ENCODE results near the gene DLEC1. TPM values are rescaled to one million over a fixed set of nuclear protein-coding genes. Genes with fewer than 3 reads are reported as not detected.
A peak's percentile ranks its signal among the peaks of the same experiment; 100 is the strongest.

Gene DLEC1
- total RNA-seq, 2 donors from 2014 or later: 3.9 to 6.0 TPM

GRCh38 chr3:38149708-38150107 is 110.7 kb downstream of the DLEC1 start:
- no peak for TF ChIP-seq CTCF (conservative IDR thresholded peaks at IDR 0.05)
- WGBS, 2 experiments (ENCODE audit: insufficient coverage in 1 of 2, insufficient read length in 1 of 2): 60 to 89% methylated on average over 1 to 3 of the region's 3 CpGs

GRCh38 chr3:38150780-38151528 is 111.9 kb downstream of the DLEC1 start:
- H3K27me3 Mint-ChIP-seq (ENCODE audit: insufficient read depth): no peaks in the 10 kb centered on the region
- DNase-seq: peak; percentile 65

More at GRCh38 chr3:38149708-38150107, 110.7 kb downstream of the DLEC1 start:
- DNase-seq: no peak
- Histone ChIP-seq H3K9me3 (ENCODE audit: control insufficient read depth, low read length) (peaks cover 16% of the 10 kb centered on the region), H3K36me3 (ENCODE audit: control insufficient read depth, insufficient read depth, low read length) (no peaks in the 10 kb centered on the region), H3K27ac (ENCODE audit: low read depth, low read length) (no peak overlapping the region), H3K27me3 (ENCODE audit: control insufficient read depth, insufficient read depth, low read length, poor library complexity, severe bottlenecking) (no peaks in the 10 kb centered on the region), H3K4me1 (ENCODE audit: control insufficient read depth, insufficient read depth, low read length) (no peaks in the 10 kb centered on the region), H3K9ac (ENCODE audit: extremely low read depth, low read length, poor library complexity, severe bottlenecking) (no peak overlapping the region), H3K4me3 (ENCODE audit: low read length) (no peak overlapping the region)
- Mint-ChIP-seq H3K27ac (no peak overlapping the region), H3K4me3 (no peak overlapping the region), H3K9me3 (peaks cover 6% of the 10 kb centered on the region), H3K27me3 (ENCODE audit: insufficient read depth) (peaks cover 4% of the 10 kb centered on the region), H3K36me3 (ENCODE audit: low read depth) (no peaks in the 10 kb centered on the region), H3K4me1 (no peaks in the 10 kb centered on the region)

GRCh38 chr3:38151667-38152265 is 112.8 kb downstream of the DLEC1 start:
- H3K36me3 Mint-ChIP-seq (ENCODE audit: low read depth): no peaks in the 10 kb centered on the region
- no peaks in the 10 kb centered on the region for H3K4me1 Mint-ChIP-seq
- H3K36me3 ChIP-seq (ENCODE audit: control insufficient read depth, insufficient read depth, low read length): no peaks in the 10 kb centered on the region
- H3K4me3 Mint-ChIP-seq: no peak overlapping the region
- H3K4me1 ChIP-seq (ENCODE audit: control insufficient read depth, insufficient read depth, low read length): no peaks in the 10 kb centered on the region
- H3K9me3 ChIP-seq (ENCODE audit: control insufficient read depth, low read length): peaks cover 7% of the 10 kb centered on the region
- H3K9me3 Mint-ChIP-seq: peaks cover 6% of the 10 kb centered on the region
- H3K9ac ChIP-seq (ENCODE audit: extremely low read depth, low read length, poor library complexity, severe bottlenecking): no peak overlapping the region
- no peak overlapping the region for H3K27ac Mint-ChIP-seq
- no peak overlapping the region for H3K4me3 ChIP-seq (ENCODE audit: low read length)
- H3K27me3 Mint-ChIP-seq (ENCODE audit: insufficient read depth): no peaks in the 10 kb centered on the region
- no peak for TF ChIP-seq CTCF (conservative IDR thresholded peaks at IDR 0.05)
- DNase-seq: no peak
- no peaks in the 10 kb centered on the region for H3K27me3 ChIP-seq (ENCODE audit: control insufficient read depth, insufficient read depth, low read length, poor library complexity, severe bottlenecking)
- no peak overlapping the region for H3K27ac ChIP-seq (ENCODE audit: low read depth, low read length)
- WGBS, 2 experiments (ENCODE audit: insufficient coverage in 1 of 2, insufficient read length in 1 of 2): 83 to 97% methylated on average over 1 to 3 of the region's 3 CpGs

More at GRCh38 chr3:38150780-38151528, 111.9 kb downstream of the DLEC1 start:
- H3K4me3 ChIP-seq (ENCODE audit: low read length): no peak overlapping the region
- peak; percentile 61 for TF ChIP-seq CTCF (conservative IDR thresholded peaks at IDR 0.05)
- no peaks in the 10 kb centered on the region for H3K27me3 ChIP-seq (ENCODE audit: control insufficient read depth, insufficient read depth, low read length, poor library complexity, severe bottlenecking)
- H3K9me3 ChIP-seq (ENCODE audit: control insufficient read depth, low read length): peaks cover 15% of the 10 kb centered on the region
- peaks cover 6% of the 10 kb centered on the region for H3K9me3 Mint-ChIP-seq
- H3K36me3 ChIP-seq (ENCODE audit: control insufficient read depth, insufficient read depth, low read length): no peaks in the 10 kb centered on the region
- H3K9ac ChIP-seq (ENCODE audit: extremely low read depth, low read length, poor library complexity, severe bottlenecking): no peak overlapping the region
- H3K4me1 ChIP-seq (ENCODE audit: control insufficient read depth, insufficient read depth, low read length): no peaks in the 10 kb centered on the region
- WGBS, 2 experiments (ENCODE audit: insufficient coverage in 1 of 2, insufficient read length in 1 of 2): 70 to 90% methylated on average over 1 to 3 of the region's 3 CpGs
- no peaks in the 10 kb centered on the region for H3K4me1 Mint-ChIP-seq
- no peak overlapping the region for H3K4me3 Mint-ChIP-seq
- no peak overlapping the region for H3K27ac Mint-ChIP-seq
- no peaks in the 10 kb centered on the region for H3K36me3 Mint-ChIP-seq (ENCODE audit: low read depth)
- H3K27ac ChIP-seq (ENCODE audit: low read depth, low read length): no peak overlapping the region

Measured in endodermal cell (in vitro differentiated cells).